Measurements from ENCODE around the gene XPC.

The XPC gene

DNA sequence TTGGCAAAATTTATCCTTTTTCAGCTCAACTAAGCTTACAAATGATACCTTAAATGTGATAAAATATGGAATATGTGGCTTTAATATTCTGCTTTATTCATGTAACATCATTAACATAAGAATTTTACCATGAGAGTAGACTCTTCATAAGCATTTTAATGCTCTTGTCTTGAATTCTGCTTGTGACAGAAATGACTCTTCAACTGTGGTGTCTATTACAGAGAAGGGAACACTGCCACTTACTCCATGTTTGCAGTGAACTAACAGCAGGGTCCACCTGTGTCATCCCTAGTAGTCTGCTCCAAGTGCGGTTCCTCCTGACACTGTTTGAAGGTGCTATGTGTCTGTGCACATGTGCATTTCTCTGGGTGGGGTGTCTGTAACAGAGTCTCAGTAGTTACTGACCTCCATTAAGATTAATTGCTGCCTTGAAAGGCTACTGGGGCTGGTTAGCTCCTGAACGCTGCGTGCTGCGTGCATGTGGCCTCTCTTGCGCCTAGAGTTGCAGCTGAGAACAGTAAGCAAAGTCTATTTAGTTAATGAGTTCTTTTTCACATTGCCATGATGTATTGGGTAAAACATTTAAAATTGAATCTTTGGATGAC lies 8.6 kb upstream of the XPC start:
- DNase-seq (ENCODE audit: low read depth, low spot score), result no peak
- TF ChIP-seq CTCF (IDR thresholded peaks at IDR 0.05; ENCODE audit: low read depth, low read length), result no peak
- in situ Hi-C loops (cut with HindIII; ENCODE audit: low sequenced_read_pairs), result no loop called here
- no peak overlapping the region for H3K4me3 ChIP-seq (ENCODE audit: low read depth, low read length)

DNA sequence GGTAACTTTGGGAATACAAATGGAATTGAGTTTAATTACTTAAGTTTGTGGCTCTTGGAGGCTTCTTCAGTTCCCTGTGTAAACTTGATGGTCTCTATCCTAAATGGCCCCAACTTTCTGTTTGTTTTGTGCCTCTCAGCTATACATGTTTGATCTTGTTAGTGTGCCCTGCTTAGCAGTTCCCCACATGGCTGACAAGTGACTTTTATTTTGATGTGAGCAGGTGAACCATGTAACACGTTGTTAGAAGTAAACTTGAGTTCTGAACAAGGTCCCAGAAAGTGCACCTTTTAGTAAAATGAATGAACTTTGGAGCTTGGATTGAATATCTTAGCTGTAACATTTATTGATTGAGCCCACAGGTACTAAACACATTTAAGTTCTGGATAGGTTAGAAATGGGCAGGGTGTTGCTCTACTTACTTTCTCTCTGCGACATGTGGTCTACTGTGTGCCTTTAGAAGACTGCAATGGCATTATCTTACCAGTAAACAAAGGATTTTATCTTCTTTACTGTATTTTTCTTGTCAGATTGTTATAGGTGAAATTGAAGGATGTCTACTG lies 4.7 kb upstream of the XPC start:
- DNase-seq (ENCODE audit: low read depth, low spot score), result no peak
- in situ Hi-C loops (cut with HindIII; ENCODE audit: low sequenced_read_pairs), result no loop called here
- no peak for TF ChIP-seq CTCF (IDR thresholded peaks at IDR 0.05; ENCODE audit: low read depth, low read length)
- no peak overlapping the region for H3K4me3 ChIP-seq (ENCODE audit: low read depth, low read length)

GRCh38 chr3:14181253-14181652 lies 2.9 kb upstream of the XPC start:
- no peak for DNase-seq (ENCODE audit: low read depth, low spot score)
- no peak overlapping the region for H3K4me3 ChIP-seq (ENCODE audit: low read depth, low read length)
- TF ChIP-seq CTCF (IDR thresholded peaks at IDR 0.05; ENCODE audit: low read depth, low read length), result no peak
- in situ Hi-C loops (cut with HindIII; ENCODE audit: low sequenced_read_pairs), result no loop called here

DNA sequence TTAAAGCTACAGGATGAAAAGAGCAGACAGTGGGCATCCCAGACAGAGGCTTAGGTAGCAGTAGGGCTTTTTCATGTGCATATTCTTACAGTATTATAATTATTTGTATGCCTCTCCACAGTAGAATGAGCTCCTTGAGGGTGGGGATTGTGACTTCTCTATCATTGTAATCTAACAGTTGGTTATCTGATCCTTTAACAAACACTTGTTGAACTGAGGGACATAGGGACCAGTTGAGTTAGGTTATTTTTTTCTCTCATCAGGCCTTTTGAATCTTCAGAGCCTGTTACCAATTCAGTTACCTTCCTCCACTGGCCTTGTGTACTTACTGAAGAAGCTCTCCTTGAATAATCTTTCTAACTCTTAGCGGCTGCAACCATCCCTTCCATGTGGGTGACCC lies 1.4 kb upstream of the XPC start:
- TF ChIP-seq CTCF (IDR thresholded peaks at IDR 0.05; ENCODE audit: low read depth, low read length), result no peak
- H3K4me3 ChIP-seq (ENCODE audit: low read depth, low read length), result no peak overlapping the region
- in situ Hi-C loops (cut with HindIII; ENCODE audit: low sequenced_read_pairs), result no loop called here
- no peak for DNase-seq (ENCODE audit: low read depth, low spot score)

- DNase-seq (ENCODE audit: low read depth, low spot score), result no peak
- TF ChIP-seq CTCF (IDR thresholded peaks at IDR 0.05; ENCODE audit: low read depth, low read length), result no peak
- peak overlapping the region; percentile 95 for H3K4me3 ChIP-seq (ENCODE audit: low read depth, low read length)
- in situ Hi-C loops (cut with HindIII; ENCODE audit: low sequenced_read_pairs), result no loop called here
Measured at GRCh38 chr3:14179114-14179465, 689 bp upstream of the XPC start.

DNA sequence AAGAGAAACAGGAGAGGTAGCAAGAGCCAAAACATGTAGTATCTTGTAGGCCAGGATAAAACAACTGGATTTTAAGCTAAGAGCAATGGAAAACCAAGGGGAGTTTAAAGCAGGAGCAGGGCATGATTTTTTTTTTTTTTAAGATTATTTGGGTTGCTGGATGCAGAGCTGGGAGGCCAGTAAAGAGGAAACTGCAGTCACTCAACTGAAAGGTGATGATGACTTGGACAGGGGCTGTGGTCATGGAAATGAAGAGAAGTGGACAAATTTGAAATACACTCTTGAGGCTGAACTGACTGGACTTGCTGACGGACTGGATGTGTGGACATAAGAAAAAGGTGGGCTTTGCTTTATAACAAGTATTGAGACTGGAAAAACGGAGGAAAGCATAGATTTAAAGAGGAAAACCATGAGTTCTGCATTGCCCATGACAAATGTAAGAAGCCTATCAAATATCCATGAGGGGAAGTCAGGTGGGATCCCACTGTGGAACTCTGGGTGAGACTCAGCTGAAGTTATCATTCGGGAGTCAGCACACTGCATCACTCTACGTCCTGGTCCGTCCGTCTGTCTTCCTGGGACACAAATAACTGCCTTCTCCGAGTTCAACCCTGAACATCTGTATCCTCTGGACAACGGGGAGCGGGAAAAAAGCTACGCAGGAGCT lies 688 bp downstream of the XPC start:
- in situ Hi-C loops (cut with HindIII; ENCODE audit: low sequenced_read_pairs), result no loop called here
- TF ChIP-seq CTCF (IDR thresholded peaks at IDR 0.05; ENCODE audit: low read depth, low read length), result no peak
- DNase-seq (ENCODE audit: low read depth, low spot score), result peak; percentile 17
- H3K4me3 ChIP-seq (ENCODE audit: low read depth, low read length), result peak overlapping the region; percentile 95
